Activated effector memory CD4-positive, alpha-beta T cell treated with Interleukin-2 at 50 U/mL for 16 hours (primary cell): ENCODE results near the gene MAML3.

Source experiments
- DNase-seq: peaks from one replicate; pipeline ENCODE4 v3.0.0-alpha.2; 2020

The MAML3 gene

DNA sequence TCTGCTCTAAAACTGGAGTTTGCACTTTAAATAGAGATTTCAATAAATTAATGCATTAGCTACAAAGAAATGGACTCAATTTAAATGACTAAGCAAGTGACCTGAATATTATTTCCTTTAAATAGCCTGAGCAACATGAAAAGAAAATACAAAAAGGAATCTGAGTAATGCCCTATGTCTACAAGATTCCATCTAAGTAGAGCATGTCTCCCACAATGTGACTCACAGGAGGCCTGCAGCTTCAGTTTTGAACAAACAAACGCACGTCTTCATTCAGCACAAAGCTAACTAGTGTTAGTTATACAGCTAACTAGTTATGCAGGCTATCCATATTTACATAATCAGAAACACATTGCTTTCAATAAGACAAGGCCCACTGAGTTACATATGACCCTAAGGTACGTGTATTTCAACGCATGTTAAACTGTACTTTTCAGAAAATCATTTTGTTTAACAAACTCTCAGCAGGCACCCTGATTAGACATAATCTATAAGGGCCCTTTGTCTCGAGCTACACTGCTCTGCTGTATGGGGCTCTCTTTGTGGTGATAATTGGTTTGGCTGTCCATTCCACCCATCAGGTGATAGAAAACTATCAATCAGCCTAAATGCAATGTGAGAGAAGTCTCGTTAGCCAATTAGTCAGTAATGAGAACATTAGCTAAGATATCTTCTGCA is 116.5 kb downstream of the MAML3 start:
- no peak for DNase-seq

GRCh38 chr4:140031706-140032105 is 122.3 kb downstream of the MAML3 start:
- no peak for DNase-seq

DNA sequence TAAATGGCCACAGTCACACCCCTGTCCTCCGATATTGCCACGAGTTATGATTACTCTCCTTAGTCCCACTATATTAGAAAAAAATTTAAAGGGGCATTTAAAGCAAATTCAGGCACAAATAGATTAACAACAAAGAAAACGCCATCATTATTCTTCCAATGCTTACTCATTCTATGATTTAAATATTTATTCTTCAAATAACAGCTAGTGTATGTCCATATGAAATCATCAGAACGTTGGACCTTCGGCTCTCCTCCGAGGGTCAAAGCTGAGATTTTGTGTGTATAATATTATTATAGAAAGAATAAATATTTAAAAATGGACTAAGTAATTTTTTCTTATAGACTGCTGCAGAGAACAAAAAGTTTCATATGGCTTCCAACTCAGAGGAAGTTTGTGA is 122.9 kb downstream of the MAML3 start:
- no peak for DNase-seq

DNA sequence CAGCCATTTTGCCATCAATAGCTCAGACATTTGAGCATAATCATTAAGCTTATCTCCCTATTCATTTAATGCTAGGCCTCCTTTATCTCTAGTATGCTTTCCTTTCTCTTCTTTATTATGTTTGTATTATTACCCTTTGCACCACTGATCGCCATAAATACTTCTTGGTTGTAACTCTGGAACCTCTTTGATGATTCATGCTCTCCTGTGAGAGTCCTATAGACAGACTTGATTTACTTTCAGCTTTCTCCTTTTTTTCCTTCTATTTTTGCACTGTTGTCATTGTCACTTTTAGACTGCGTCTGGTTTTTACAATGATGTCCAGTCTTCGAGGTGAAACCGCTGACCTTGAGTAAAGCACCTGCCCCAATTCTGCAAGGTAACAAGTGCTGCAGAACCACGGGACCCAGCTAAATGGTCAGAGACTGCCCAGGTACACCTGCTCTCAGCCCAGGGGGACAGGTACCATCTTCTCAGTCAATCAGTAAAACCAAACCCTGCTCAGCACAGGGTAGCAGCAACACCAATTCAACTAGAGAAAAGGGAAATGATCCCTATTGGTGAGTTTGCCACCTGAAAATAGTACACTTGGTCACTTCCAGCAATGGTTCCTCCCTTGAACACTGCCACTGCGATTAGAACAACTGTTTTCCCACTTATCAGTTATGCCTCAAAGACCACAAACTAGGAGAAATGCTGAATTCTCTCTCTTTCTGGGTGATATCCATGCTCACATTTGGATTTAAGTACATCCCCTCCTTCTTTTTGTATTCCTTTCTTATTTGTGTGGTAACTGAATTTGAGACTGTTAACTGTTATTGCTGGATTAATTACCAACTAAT is 125.1 kb downstream of the MAML3 start:
- DNase-seq: no peak

- no peak for DNase-seq
These were observed 125.9 kb downstream of the MAML3 start for GRCh38 chr4:140028101-140028500.

- DNase-seq: no peak
These were observed 126.9 kb downstream of the MAML3 start for GRCh38 chr4:140027101-140027500.

- DNase-seq: no peak
These were observed 128.5 kb downstream of the MAML3 start for GRCh38 chr4:140025470-140025869.

GRCh38 chr4:140020457-140021361 is 133.3 kb downstream of the MAML3 start:
- DNase-seq: no peak

- no peak for DNase-seq
These were observed 134.2 kb downstream of the MAML3 start for GRCh38 chr4:140019619-140020347.

- no peak for DNase-seq
These were observed 134.9 kb downstream of the MAML3 start for GRCh38 chr4:140018931-140019618.

GRCh38 chr4:140014284-140014683 is 139.7 kb downstream of the MAML3 start:
- no peak for DNase-seq

DNA sequence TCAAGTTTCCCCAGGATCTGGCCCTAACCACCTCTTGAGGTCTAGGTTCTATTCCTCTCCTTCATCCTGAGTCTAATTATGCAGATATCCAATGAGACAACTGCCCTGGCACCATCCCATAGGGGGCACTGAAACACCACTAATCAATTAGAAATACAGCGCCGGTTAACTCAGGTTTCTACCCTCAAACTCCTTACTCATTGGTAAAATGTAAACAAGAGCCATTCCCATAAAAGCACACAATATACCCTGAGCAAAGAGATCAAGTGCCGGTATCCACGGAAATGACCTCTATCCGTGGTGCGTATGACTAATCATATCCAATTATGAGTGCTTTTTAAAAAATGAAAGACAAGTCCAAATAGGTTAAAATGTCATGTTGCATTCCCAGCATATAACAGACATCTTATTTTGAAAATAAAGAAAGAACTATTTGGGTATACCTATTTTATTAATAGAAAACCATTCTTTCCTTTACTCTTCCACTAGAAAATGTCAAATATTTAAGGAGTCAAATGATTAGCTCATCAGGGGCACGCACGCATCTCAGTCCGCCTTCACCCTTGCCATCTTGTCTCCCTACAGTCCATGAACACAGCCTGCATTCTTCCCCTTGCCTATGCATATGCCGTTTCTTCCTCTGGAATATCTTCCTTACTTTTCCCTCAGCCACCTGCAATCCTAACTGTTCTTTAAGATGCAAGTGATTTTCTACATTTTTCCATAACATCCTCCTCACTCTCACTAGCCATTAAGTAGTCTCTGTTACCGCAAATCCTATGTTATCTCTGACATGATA is 141.1 kb downstream of the MAML3 start:
- DNase-seq: peak; percentile 23

DNA sequence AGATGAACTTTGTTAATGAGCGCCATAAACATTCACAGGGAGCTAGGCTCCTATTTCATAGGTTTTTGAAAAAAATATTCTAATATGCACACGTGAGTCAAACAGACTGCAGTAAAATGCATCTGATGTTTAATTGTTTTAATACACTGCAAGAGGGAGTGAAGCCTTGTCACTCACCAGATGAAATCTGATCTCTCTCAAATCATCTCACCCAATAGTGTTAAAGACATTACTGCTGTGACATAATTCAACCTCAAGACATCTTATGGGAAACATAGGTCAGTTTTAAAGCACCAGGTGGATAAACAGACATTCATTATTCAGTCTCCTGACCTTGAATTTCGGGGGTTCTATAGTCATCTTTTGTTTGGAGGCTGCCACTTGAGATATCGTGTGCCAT is 148.3 kb downstream of the MAML3 start:
- DNase-seq: no peak

DNA sequence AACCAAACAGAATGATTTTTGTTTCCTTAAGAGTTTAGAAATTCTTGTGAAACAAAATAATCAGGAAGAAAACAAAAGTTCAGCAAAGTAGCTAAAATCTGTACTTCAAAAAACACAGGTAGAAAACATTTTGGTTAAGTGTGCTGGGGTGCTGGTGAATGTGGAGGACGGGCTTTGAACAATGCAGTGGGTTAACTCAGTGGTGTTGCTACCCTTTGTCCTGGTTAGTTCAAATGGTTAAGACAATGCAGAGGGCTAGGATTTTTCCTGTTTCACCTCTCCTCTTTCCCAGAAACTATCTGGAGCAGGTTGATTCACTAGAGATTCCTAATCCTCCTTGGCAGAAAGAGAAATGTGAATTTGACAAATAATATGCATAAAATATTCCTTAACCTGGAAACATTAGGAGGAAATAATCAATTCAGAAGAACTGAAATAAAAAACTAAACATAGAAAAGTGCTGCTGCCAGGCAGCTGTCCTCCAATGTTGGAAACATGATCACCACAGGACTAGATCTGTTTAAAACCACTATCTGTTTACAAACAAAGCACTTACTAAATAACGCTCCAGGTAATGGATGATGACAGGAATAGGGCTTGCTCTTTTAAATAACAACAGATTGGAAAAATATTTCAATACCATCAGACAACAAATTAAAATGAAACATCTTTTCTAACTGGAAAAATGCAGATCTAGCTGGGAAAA is 148.9 kb downstream of the MAML3 start:
- no peak for DNase-seq

DNA sequence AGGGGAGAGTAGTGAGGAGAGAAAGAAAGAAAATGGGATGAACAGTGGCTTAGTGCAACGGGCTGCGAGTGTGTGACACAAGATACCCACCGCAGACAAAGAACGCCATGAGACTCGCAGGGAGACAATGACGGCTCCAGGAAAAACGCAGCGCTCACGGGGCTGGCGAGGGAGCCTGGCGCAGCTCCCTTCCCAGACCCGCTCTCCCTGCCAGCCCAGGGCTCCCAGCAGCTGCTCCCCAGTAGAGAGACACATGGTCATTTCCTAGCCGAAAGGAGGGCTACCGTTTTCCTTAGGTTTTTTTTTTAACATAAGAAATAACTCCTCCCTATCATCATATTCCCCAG is 149.5 kb downstream of the MAML3 start:
- no peak for DNase-seq

GRCh38 chr4:140003876-140004548 is 150.0 kb downstream of the MAML3 start:
- no peak for DNase-seq

- no peak for DNase-seq
These were observed 153.8 kb downstream of the MAML3 start for GRCh38 chr4:140000232-140000631.

DNA sequence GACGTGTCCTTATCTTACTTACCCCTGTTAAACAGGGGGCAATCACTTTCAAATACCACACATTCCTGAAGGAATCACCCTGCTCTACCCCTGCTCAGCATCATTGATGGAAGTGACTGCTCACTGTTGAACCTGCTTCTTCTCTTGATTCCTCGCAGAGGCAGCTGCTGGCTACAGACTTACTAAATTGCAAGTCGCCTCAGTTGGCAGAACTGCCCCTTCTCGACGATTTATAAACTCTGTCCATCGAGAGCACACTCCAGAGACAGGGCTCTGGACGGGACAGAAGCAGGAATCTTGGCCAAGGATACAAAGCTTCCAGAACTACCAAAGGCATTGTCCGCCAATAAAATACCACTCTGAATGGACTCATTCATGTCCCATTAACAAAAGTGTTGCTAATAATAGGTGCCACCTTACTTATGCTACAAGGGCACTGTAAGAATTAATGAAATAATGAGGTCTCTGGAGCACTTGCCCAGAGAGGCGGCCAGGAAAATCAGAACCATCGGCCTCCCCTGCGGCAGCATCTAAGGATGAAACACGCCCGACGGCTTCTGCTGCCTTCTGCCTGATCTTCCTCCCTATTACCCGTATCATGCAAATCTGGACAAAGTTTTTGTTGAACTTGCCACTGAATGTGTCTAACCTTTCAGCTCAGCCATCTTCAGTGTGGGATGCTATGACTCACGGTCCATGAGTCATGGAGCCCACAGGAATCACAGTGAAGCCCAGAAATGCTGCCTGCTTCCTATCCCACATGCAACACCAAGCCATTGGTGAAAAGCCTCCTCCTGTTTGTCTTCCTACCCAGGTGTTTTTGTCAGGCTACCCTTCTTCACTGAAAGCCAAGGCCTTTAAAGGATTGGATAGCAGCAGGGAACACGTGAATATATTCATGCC is 164.9 kb downstream of the MAML3 start:
- no peak for DNase-seq

DNA sequence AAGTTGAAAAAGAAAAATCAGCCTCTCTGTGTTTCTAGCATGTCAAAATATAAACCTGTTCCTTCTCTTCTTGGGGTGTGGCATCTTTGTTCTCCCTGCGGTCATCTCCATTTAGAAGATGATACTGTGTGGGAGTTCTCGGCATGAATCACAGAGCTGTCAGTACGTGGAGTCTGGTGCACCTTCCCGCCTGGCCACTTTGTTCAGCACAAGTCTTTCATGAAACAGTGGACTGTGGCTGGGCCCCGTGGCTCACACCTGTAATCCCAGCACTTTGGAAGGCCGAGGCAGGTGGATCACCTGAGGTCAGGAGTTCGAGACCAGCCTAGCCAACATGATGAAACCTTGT is 166.5 kb downstream of the MAML3 start:
- DNase-seq: no peak
